HG03575 (cell line): Measurements from ENCODE around the gene KMT2C.
"Not testable (repeated sequence)": the region's sequence is repeated elsewhere in the genome, so short reads cannot be mapped to it uniquely, and the experiment has no call there.

Source experiments
- ATAC-seq: cut with Tn5 transposase; IDR thresholded peaks from one replicate; pipeline ENCODE4 v1.9.1; 2021; ENCODE audit not compliant: unreplicated experiment, insufficient number of reproducible peaks, low FRiP score; ENCODE audit errors: extremely low read depth

The KMT2C gene

GRCh38 chr7:152262146-152262545 is 173.7 kb downstream of the KMT2C start:
- not testable (repeated sequence) for ATAC-seq

- not testable (repeated sequence) for ATAC-seq
Measured at GRCh38 chr7:152259645-152260044, 176.2 kb downstream of the KMT2C start.

- ATAC-seq = not testable (repeated sequence)
Measured at GRCh38 chr7:152247851-152248250, 188.0 kb downstream of the KMT2C start.

- not testable (repeated sequence) for ATAC-seq
Measured at GRCh38 chr7:152245417-152245816, 190.4 kb downstream of the KMT2C start.

- not testable (repeated sequence) for ATAC-seq
Measured at GRCh38 chr7:152243464-152243863, 192.3 kb downstream of the KMT2C start.

- ATAC-seq = not testable (repeated sequence)
Measured at GRCh38 chr7:152241301-152241700, 194.5 kb downstream of the KMT2C start.

- ATAC-seq = not testable (repeated sequence)
Measured at GRCh38 chr7:152236306-152236705, 199.5 kb downstream of the KMT2C start.

GRCh38 chr7:152234421-152234820 is 201.4 kb downstream of the KMT2C start:
- ATAC-seq = not testable (repeated sequence)

GRCh38 chr7:152231089-152231488 is 204.7 kb downstream of the KMT2C start:
- ATAC-seq = no peak

GRCh38 chr7:152219556-152219955 is 216.2 kb downstream of the KMT2C start:
- ATAC-seq = not testable (repeated sequence)

GRCh38 chr7:152208766-152209165 is 227.0 kb downstream of the KMT2C start:
- not testable (repeated sequence) for ATAC-seq

GRCh38 chr7:152204417-152204816 is 231.4 kb downstream of the KMT2C start:
- ATAC-seq = not testable (repeated sequence)

- ATAC-seq = no peak
Measured at GRCh38 chr7:152203095-152203494, 232.7 kb downstream of the KMT2C start.

- ATAC-seq = no peak
Measured at GRCh38 chr7:152202056-152202455, 233.7 kb downstream of the KMT2C start.

GRCh38 chr7:152200395-152200794 is 235.4 kb downstream of the KMT2C start:
- no peak for ATAC-seq

- ATAC-seq = no peak
Measured at GRCh38 chr7:152196391-152196790, 239.4 kb downstream of the KMT2C start.

GRCh38 chr7:152193880-152194279 is 241.9 kb downstream of the KMT2C start:
- ATAC-seq = no peak

- ATAC-seq = no peak
Measured at GRCh38 chr7:152189061-152189460, 246.7 kb downstream of the KMT2C start.

GRCh38 chr7:152185558-152185957 is 250.2 kb downstream of the KMT2C start:
- no peak for ATAC-seq

- ATAC-seq = no peak
Measured at GRCh38 chr7:152180587-152180986, 255.2 kb downstream of the KMT2C start.

GRCh38 chr7:152180048-152180447 is 255.8 kb downstream of the KMT2C start:
- no peak for ATAC-seq
